ENCODE data around the gene EPYC.

Gene EPYC

GRCh38 chr12:91004872-91005271 lies at the start of gene EPYC:
EPYC (minus strand) TSS chr12:91004972; CDS start chr12:91002565, 2,407 bp downstream.
- DNase-seq, result no peak

- DNase-seq, result no peak
These were observed 49.4 kb upstream of the EPYC start for GRCh38 chr12:91053951-91054715.

- no peak for DNase-seq
These were observed 47.3 kb upstream of the EPYC start for GRCh38 chr12:91052026-91052425.

- DNase-seq, result no peak
These were observed 39.8 kb upstream of the EPYC start for GRCh38 chr12:91044586-91044985.

- DNase-seq, result no peak
These were observed 38.6 kb upstream of the EPYC start for GRCh38 chr12:91043408-91043807.

GRCh38 chr12:91040096-91040755 lies 35.5 kb upstream of the EPYC start:
- DNase-seq, result no peak

- DNase-seq, result no peak
These were observed 32.5 kb upstream of the EPYC start for GRCh38 chr12:91037276-91037675.

- DNase-seq, result no peak
These were observed 28.5 kb upstream of the EPYC start for GRCh38 chr12:91033251-91033650.

GRCh38 chr12:91023326-91024004 lies 18.7 kb upstream of the EPYC start:
- DNase-seq, result no peak

GRCh38 chr12:91021076-91021475 lies 16.3 kb upstream of the EPYC start:
- no peak for DNase-seq

GRCh38 chr12:91019455-91019854 lies 14.7 kb upstream of the EPYC start:
- no peak for DNase-seq

GRCh38 chr12:91017511-91018263 lies 12.9 kb upstream of the EPYC start:
- DNase-seq, result no peak

- no peak for DNase-seq
These were observed 12.3 kb upstream of the EPYC start for GRCh38 chr12:91017043-91017442.

GRCh38 chr12:91009319-91009950 lies 4.7 kb upstream of the EPYC start:
- no peak for DNase-seq

GRCh38 chr12:91007531-91008290 lies 2.9 kb upstream of the EPYC start:
- DNase-seq, result no peak

- no peak for DNase-seq
These were observed 1.0 kb downstream of the EPYC start for GRCh38 chr12:91003737-91004136.

GRCh38 chr12:91001306-91001705 lies 3.5 kb downstream of the EPYC start:
- DNase-seq, result no peak

- no peak for DNase-seq
These were observed 4.8 kb downstream of the EPYC start for GRCh38 chr12:90999966-91000365.

- DNase-seq, result no peak
These were observed 5.2 kb downstream of the EPYC start for GRCh38 chr12:90999527-90999926.

- DNase-seq, result no peak
These were observed 9.8 kb downstream of the EPYC start for GRCh38 chr12:90995010-90995409.

- no peak for DNase-seq
These were observed 12.8 kb downstream of the EPYC start for GRCh38 chr12:90991952-90992465.

GRCh38 chr12:90990611-90991010 lies 14.2 kb downstream of the EPYC start:
- DNase-seq, result no peak

All from stimulated activated CD4-positive, alpha-beta T cell treated with anti-CD3 and anti-CD28 coated beads, Interleukin-2, amount 100 ng/mL, for 48 hours (primary cell).